H1 (cell line): Measurements from ENCODE around the gene RGS9. TPM values are rescaled to one million over a fixed set of nuclear protein-coding genes. Genes with fewer than 3 reads are reported as not detected.

Experiments used
- CTCF ChIA-PET: fragments of 300-600 bp; sonication (Branson Sonifier 250); formaldehyde crosslinking; loops from one replicate; lab custom pipeline; 2021; ENCODE audit not compliant: partially characterized antibody; lab: Charles Lee
- POLR2A ChIA-PET: fragments of 300-600 bp; sonication (Branson Sonifier 250); formaldehyde crosslinking; loops from one replicate; lab custom pipeline; 2021; ENCODE audit warnings: inconsistent platforms; ENCODE audit not compliant: partially characterized antibody; lab: Charles Lee
- DNase-seq, 2 experiments: peaks; one replicate each; pipeline versions ENCODE4 v3.0.0 to v3.0.0-alpha.2; 2010 to 2022; ENCODE audit warnings: low spot score in 2 of 2, low read depth in 1 of 2, mixed read lengths in 1 of 2
- FAIRE-seq: peaks from 2 replicates; lab custom pipeline; 2011; peaks lifted over from hg19 to GRCh38; lab: Jason Lieb, UNC
- H2AFZ ChIP-seq: 2 replicates; pipeline ENCODE4 v1.8.1; 2012; ENCODE audit warnings: low read length, inconsistent platforms
- H2AK5ac ChIP-seq: 2 replicates; pipeline ENCODE4 v1.6.1; 2013; ENCODE audit warnings: low read depth, low read length
- H2BK120ac ChIP-seq: replicated peaks from 2 replicates; pipeline ENCODE3; 2013; ENCODE audit warnings: low read depth, low read length, inconsistent platforms
- H2BK12ac ChIP-seq: 2 replicates; pipeline ENCODE4 v1.6.1; 2013; ENCODE audit warnings: low read depth, low read length
- H2BK15ac ChIP-seq: 2 replicates; pipeline ENCODE4 v1.6.1; 2013; ENCODE audit warnings: low read length
- H2BK20ac ChIP-seq: 2 replicates; pipeline ENCODE4 v1.6.1; 2013; ENCODE audit warnings: low read length
- H2BK5ac ChIP-seq: 2 replicates; pipeline ENCODE4 v1.6.1; 2013; ENCODE audit warnings: low read depth, low read length
- H3K14ac ChIP-seq: 2 replicates; pipeline ENCODE4 v1.6.1; 2013; ENCODE audit warnings: inconsistent platforms; ENCODE audit not compliant: insufficient read length
- H3K18ac ChIP-seq: 2 replicates; pipeline ENCODE4 v1.6.1; 2013; ENCODE audit warnings: low read length; ENCODE audit errors: extremely low read depth
- H3K23ac ChIP-seq: 2 replicates; pipeline ENCODE4 v1.6.1; 2013; ENCODE audit warnings: inconsistent platforms; ENCODE audit not compliant: insufficient read length
- H3K23me2 ChIP-seq: 2 replicates; pipeline ENCODE4 v1.6.1; 2013; ENCODE audit warnings: low read depth, low read length
- H3K27ac ChIP-seq: 2 replicates; pipeline ENCODE4 v1.6.1; 2011; ENCODE audit warnings: low read depth, low read length, inconsistent platforms
- H3K27me3 ChIP-seq, 4 experiments: replicated peaks in 1 of 4; 1 replicate in 1 of 4; 2 replicates in 3 of 4; pipeline versions ENCODE4 v1.6.1 to v1.8.1; 2011 to 2013; ENCODE audit warnings: low read length in 3 of 4, mild to moderate bottlenecking in 3 of 4, inconsistent platforms in 2 of 4, mixed read lengths in 2 of 4, moderate library complexity in 1 of 4; ENCODE audit not compliant: control insufficient read depth in 3 of 4, insufficient read depth in 3 of 4; ENCODE audit errors: extremely low read depth in 1 of 4
- H3K36me3 ChIP-seq, 4 experiments: 2 replicates each; pipeline versions ENCODE4 v1.6.1 to v1.8.1; 2011 to 2013; ENCODE audit warnings: mild to moderate bottlenecking in 4 of 4, low read length in 3 of 4, moderate library complexity in 2 of 4, control low read depth in 1 of 4, inconsistent platforms in 1 of 4; ENCODE audit not compliant: insufficient read depth in 4 of 4, control insufficient read depth in 2 of 4
- H3K4ac ChIP-seq: replicated peaks from 2 replicates; pipeline ENCODE3; 2013; ENCODE audit warnings: low read length, low read depth, mixed read lengths, inconsistent platforms; ENCODE audit not compliant: insufficient read length
- H3K4me1 ChIP-seq, 4 experiments: replicated peaks in 1 of 4; 1 replicate in 1 of 4; 2 replicates in 3 of 4; pipeline versions ENCODE4 v1.6.1 to v1.8.1; 2011 to 2013; ENCODE audit warnings: low read length in 3 of 4, inconsistent platforms in 2 of 4, mixed read lengths in 1 of 4; ENCODE audit not compliant: insufficient read depth in 4 of 4, control insufficient read depth in 3 of 4
- H3K4me2 ChIP-seq, 2 experiments: 2 replicates each; pipeline versions ENCODE4 v1.6.1 to v1.8.1; 2011 to 2013; ENCODE audit warnings: low read depth in 2 of 2, low read length in 2 of 2, control low read depth in 1 of 2, inconsistent platforms in 1 of 2, mild to moderate bottlenecking in 1 of 2; ENCODE audit not compliant: insufficient read depth in 1 of 2
- H3K4me3 ChIP-seq, 4 experiments: fragments of 200-600, 300-600 bp in 1 of 4; sonication (generic), shearing (Covaris generic), sonication (Bioruptor Twin) in 1 of 4; 2 replicates each; pipeline versions ENCODE4 v1.5.1 to v1.8.1; 2011 to 2016; ENCODE audit warnings: low read length in 4 of 4, low read depth in 3 of 4, control low read depth in 2 of 4, inconsistent platforms in 2 of 4, mild to moderate bottlenecking in 2 of 4, mixed read lengths in 1 of 4, moderate library complexity in 1 of 4; ENCODE audit not compliant: insufficient read depth in 2 of 4; ENCODE audit errors: extremely low read depth in 1 of 4
- H3K56ac ChIP-seq: replicated peaks from 2 replicates; pipeline ENCODE3; 2013; ENCODE audit warnings: low read depth, mild to moderate bottlenecking, mixed read lengths, low read length, inconsistent platforms; ENCODE audit not compliant: insufficient read length
- H3K79me1 ChIP-seq: 2 replicates; pipeline ENCODE4 v1.6.1; 2013; ENCODE audit warnings: low read depth, low read length, control low read depth
- H3K79me2 ChIP-seq, 2 experiments: 2 replicates each; pipeline versions ENCODE4 v1.6.1 to v1.8.1; 2012 to 2013; ENCODE audit warnings: low read length in 2 of 2, mild to moderate bottlenecking in 2 of 2, inconsistent platforms in 1 of 2; ENCODE audit not compliant: insufficient read depth in 2 of 2, control insufficient read depth in 1 of 2
- H3K9ac ChIP-seq, 4 experiments: replicated peaks in 1 of 4; 1 replicate in 1 of 4; 2 replicates in 3 of 4; pipeline versions ENCODE4 v1.6.1 to v1.8.1; 2011 to 2013; ENCODE audit warnings: low read depth in 3 of 4, low read length in 3 of 4, control low read depth in 2 of 4, mild to moderate bottlenecking in 2 of 4, moderate library complexity in 2 of 4, inconsistent platforms in 1 of 4; ENCODE audit errors: extremely low read depth in 1 of 4
- H3K9me3 ChIP-seq, 2 experiments: 2 replicates each; pipeline versions ENCODE4 v1.6.1 to v1.8.1; 2012 to 2013; ENCODE audit warnings: mild to moderate bottlenecking in 2 of 2, moderate library complexity in 2 of 2, control low read depth in 1 of 2, inconsistent platforms in 1 of 2, low read depth in 1 of 2, low read length in 1 of 2, mixed read lengths in 1 of 2; ENCODE audit not compliant: insufficient read depth in 2 of 2
- H4K20me1 ChIP-seq, 2 experiments: replicated peaks in 1 of 2; 2 replicates each; pipeline versions ENCODE3 to v1.8.1; 2011 to 2013; ENCODE audit warnings: inconsistent platforms in 2 of 2, low read length in 2 of 2, mild to moderate bottlenecking in 1 of 2; ENCODE audit not compliant: insufficient read depth in 2 of 2, control insufficient read depth in 1 of 2
- H4K5ac ChIP-seq: 2 replicates; pipeline ENCODE4 v1.6.1; 2013; ENCODE audit warnings: low read length, low read depth, mixed read lengths, inconsistent platforms; ENCODE audit not compliant: insufficient read length
- H4K8ac ChIP-seq: 2 replicates; pipeline ENCODE4 v1.8.0; 2013; ENCODE audit warnings: mild to moderate bottlenecking, moderate library complexity, low read length, inconsistent platforms; ENCODE audit not compliant: insufficient read depth; ENCODE audit errors: extremely low read depth
- H4K91ac ChIP-seq: replicated peaks from 2 replicates; pipeline ENCODE3; 2013; ENCODE audit warnings: low read length, mixed read lengths, inconsistent platforms; ENCODE audit not compliant: insufficient read length
- BCL11A ChIP-seq, 2 experiments: IDR thresholded peaks; one replicate each; pipeline ENCODE4 v1.6.1; 2011; ENCODE audit warnings: low read depth in 2 of 2, low read length in 2 of 2, mild to moderate bottlenecking in 2 of 2
- CEBPB ChIP-seq: IDR thresholded peaks from 2 replicates; pipeline ENCODE4 v1.6.1; 2012; ENCODE audit warnings: low read depth, low read length
- CHD1 ChIP-seq: IDR thresholded peaks from 2 replicates; pipeline ENCODE4 v1.6.1; 2012; ENCODE audit warnings: low read depth, low read length, improper control_type of control experiment
- HDAC2 ChIP-seq, 2 experiments: fragments of 300-600 bp in 1 of 2; sonication (generic) in 1 of 2; IDR thresholded peaks; 2 replicates each; pipeline ENCODE4 v1.6.1; 2011 to 2012; ENCODE audit warnings: low read depth in 2 of 2, low read length in 2 of 2, mild to moderate bottlenecking in 2 of 2, moderate library complexity in 2 of 2, borderline replicate concordance in 1 of 2, inconsistent platforms in 1 of 2
- HDAC6 ChIP-seq: IDR thresholded peaks from one replicate; pipeline ENCODE4 v1.7.1; 2012; ENCODE audit warnings: low read depth, mild to moderate bottlenecking, inconsistent platforms, low read length, moderate library complexity
- JUND ChIP-seq: IDR thresholded peaks from 2 replicates; pipeline ENCODE4 v1.6.1; 2011; ENCODE audit warnings: mild to moderate bottlenecking, improper control_type of control experiment, low read length
- KDM1A ChIP-seq: fragments of 200-600, 300-600 bp; sonication (generic); IDR thresholded peaks from 2 replicates; pipeline ENCODE4 v1.7.1; 2016; ENCODE audit warnings: mild to moderate bottlenecking, low read length, borderline replicate concordance
- NRF1 ChIP-seq: IDR thresholded peaks from 2 replicates; pipeline ENCODE4 v1.6.1; 2011; ENCODE audit warnings: mild to moderate bottlenecking, low read depth, low read length, improper control_type of control experiment
- PHF8 ChIP-seq: fragments of 200-600 bp; sonication (generic); conservative IDR thresholded peaks from 2 replicates; pipeline ENCODE4 v1.7.1; 2012; ENCODE audit warnings: low read depth, mild to moderate bottlenecking, inconsistent platforms, low read length, moderate library complexity
- POLR2A ChIP-seq, 2 experiments: IDR thresholded peaks; 1 replicate in 1 of 2; 2 replicates in 1 of 2; pipeline ENCODE4 v1.6.1; 2011; ENCODE audit warnings: low read depth in 2 of 2, low read length in 2 of 2, mild to moderate bottlenecking in 2 of 2; ENCODE audit errors: control extremely low read depth in 1 of 2
- POLR2AphosphoS5 ChIP-seq: IDR thresholded peaks from 2 replicates; pipeline ENCODE4 v1.6.1; 2011; ENCODE audit warnings: low read depth, low read length
- RAD21 ChIP-seq, 2 experiments: IDR thresholded peaks in 1 of 2; conservative IDR thresholded peaks in 1 of 2; 2 replicates each; pipeline ENCODE4 v1.6.1; 2011; ENCODE audit warnings: low read depth in 2 of 2, low read length in 2 of 2, improper control_type of control experiment in 1 of 2, inconsistent platforms in 1 of 2, mild to moderate bottlenecking in 1 of 2, moderate library complexity in 1 of 2
- SIN3A ChIP-seq, 2 experiments: IDR thresholded peaks in 1 of 2; conservative IDR thresholded peaks in 1 of 2; 2 replicates each; pipeline ENCODE4 v1.6.1; 2011 to 2012; ENCODE audit warnings: low read length in 2 of 2, improper control_type of control experiment in 1 of 2, low read depth in 1 of 2, mild to moderate bottlenecking in 1 of 2
- TAF7 ChIP-seq: optimal IDR thresholded peaks from 2 replicates; pipeline ENCODE3; 2011; ENCODE audit warnings: low read depth, mild to moderate bottlenecking, inconsistent platforms, low read length, moderate library complexity, borderline replicate concordance
- WGBS, 2 experiments: shearing (Covaris generic) in 1 of 2; methylation state at CpG; one replicate each; pipeline versions ENCODE4 v1.1.6 to v1.1.7; 2013 to 2015; ENCODE audit warnings: low lambda C conversion rate in 2 of 2, mixed read lengths in 2 of 2, inconsistent platforms in 1 of 2, low coverage in 1 of 2, missing lambda C conversion rate in 1 of 2; ENCODE audit not compliant: insufficient replicate concordance in 2 of 2, insufficient coverage in 1 of 2, insufficient read length in 1 of 2; ENCODE audit errors: extremely low coverage in 1 of 2, missing lambda C conversion rate in 1 of 2; 5-methylcytosine and 5-hydroxymethylcytosine counted together
- polyA plus RNA-seq, 7 experiments: library from polyadenylated mRNA; depleted of rRNA in 3 of 7; stranded (reverse) in 5 of 7; unstranded in 2 of 7; fragments of >200 nt in 5 of 7; fragments of 200-250 nt in 2 of 7; gene quantifications; 1 replicate in 5 of 7; 2 replicates in 1 of 7; 4 replicates in 1 of 7; pipeline versions ENCODE4 v1.2.1 to v1.2.3, GENCODE V29; 2011 to 2013; ENCODE audit warnings: missing spikeins in 2 of 7, mixed read lengths in 2 of 7
- total RNA-seq: library from RNA; stranded (reverse); fragmentation: NEBNext Ultra II Directional; extraction: Animal tissue kit (Norgen Biotek cat#: 25700); gene quantifications from 2 replicates; pipeline ENCODE4 v1.2.1, GENCODE V29; 2021

The RGS9 gene
- total and polyA plus RNA-seq, 2 of the 8 experiments (the other 6 are each of a cell fraction or from before 2014, with no cell fraction given): 8.9 to 20.5 TPM

DNA sequence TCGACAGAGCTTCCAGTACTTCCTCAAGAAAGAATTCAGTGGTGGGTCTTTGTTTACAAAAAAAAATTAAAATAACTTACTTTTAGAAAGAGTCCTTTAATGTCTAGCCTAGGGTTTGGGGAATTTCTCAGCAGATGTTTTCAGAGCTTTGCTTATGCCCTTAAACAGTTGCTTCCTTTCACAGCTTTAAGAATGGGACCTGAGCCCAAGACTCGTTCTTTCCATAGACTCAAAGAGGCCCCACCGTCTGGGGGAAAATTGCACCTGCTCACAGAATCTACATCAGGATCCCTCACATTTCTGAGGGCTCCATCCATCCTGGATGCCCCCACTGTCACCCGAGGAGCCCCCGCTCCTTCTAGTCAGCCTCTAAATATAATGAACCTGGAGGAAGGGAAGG lies 60.0 kb downstream of the RGS9 start:
- POLR2A ChIA-PET: no interaction called here
- no peak overlapping the region for H3K4me2 ChIP-seq
- H3K36me3 ChIP-seq: no peaks in the 10 kb centered on the region
- no peak overlapping the region for H2AK5ac ChIP-seq
- no peaks in the 10 kb centered on the region for H3K9me3 ChIP-seq
- no peak overlapping the region for H2AFZ ChIP-seq
- 0 out of 2 replicates have a peak overlapping the region, but pooled peaks have one; percentile 18 for H2BK12ac ChIP-seq
- H4K20me1 ChIP-seq: no peaks in the 10 kb centered on the region
- H4K91ac ChIP-seq: no peak overlapping the region
- no peak for FAIRE-seq
- no peak overlapping the region for H3K4me3 ChIP-seq
- H2BK15ac ChIP-seq: no peak overlapping the region
- H2BK20ac ChIP-seq: no peak overlapping the region
- no peak for DNase-seq
- no peak overlapping the region for H3K23ac ChIP-seq
- no peak overlapping the region for H4K5ac ChIP-seq
- no peak overlapping the region for H3K14ac ChIP-seq
- H2BK120ac ChIP-seq: no peak overlapping the region
- no peak overlapping the region for H2BK5ac ChIP-seq
- no peaks in the 10 kb centered on the region; a peak in 1 of 7 replicates for H3K4me1 ChIP-seq
- 87% methylated on average over 5 of the region's 5 CpGs; no CpG with 5 or more reads in 1 of the 2 experiments for whole genome bisulfite sequencing, 2 experiments
- CTCF ChIA-PET: interaction anchor here (1.3 to 2.6 kb wide), 14 partner anchors 10 to 226 kb away, joined by 3 to 16 read pairs (median 6); no protein-coding TSS in a partner anchor
- H3K27me3 ChIP-seq: no peaks in the 10 kb centered on the region
- no peaks in the 10 kb centered on the region for H3K79me2 ChIP-seq
- H3K23me2 ChIP-seq: peaks cover 2% of the 10 kb centered on the region; the same call in 1 of the 2 replicates
- H3K18ac ChIP-seq: no peak overlapping the region
- H3K27ac ChIP-seq: no peak overlapping the region
- H3K79me1 ChIP-seq: no peaks in the 10 kb centered on the region
- no peak overlapping the region for H4K8ac ChIP-seq
- H3K9ac ChIP-seq: no peak overlapping the region
- no peak for TF ChIP-seq TAF7
- TF ChIP-seq JUND: no peak
- no peak for TF ChIP-seq HDAC2 (IDR thresholded peaks at IDR 0.05; ENCODE audit: borderline replicate concordance in 1 of 2, low read depth in 2 of 2, low read length in 2 of 2)
- no peak for TF ChIP-seq CHD1
- TF ChIP-seq RAD21 (IDR thresholded peaks at IDR 0.05 in 1 of 2, conservative IDR thresholded peaks at IDR 0.05 in 1 of 2; ENCODE audit: low read depth in 2 of 2, low read length in 2 of 2): no peak
- TF ChIP-seq NRF1: no peak
- TF ChIP-seq SIN3A (conservative IDR thresholded peaks at IDR 0.05 in 1 of 2, IDR thresholded peaks at IDR 0.05 in 1 of 2; ENCODE audit: low read depth in 1 of 2, low read length in 2 of 2): no peak
- no peak for TF ChIP-seq POLR2AphosphoS5
- TF ChIP-seq KDM1A: no peak
- TF ChIP-seq POLR2A (IDR thresholded peaks at IDR 0.05; ENCODE audit: control extremely low read depth in 1 of 2, low read depth in 2 of 2, low read length in 2 of 2): no peak
- TF ChIP-seq PHF8: no peak
- no peak for TF ChIP-seq HDAC6
- no peak for TF ChIP-seq CEBPB
- no peak for TF ChIP-seq BCL11A (IDR thresholded peaks at IDR 0.05; ENCODE audit: low read depth in 2 of 2, low read length in 2 of 2)
- no peak overlapping the region for H3K4ac ChIP-seq
- no peak overlapping the region for H3K56ac ChIP-seq
